ENCODE measurements around the gene ANKMY1.

GRCh38 chr2:240556553-240557100 lies 1.2 kb downstream of the ANKMY1 start:
- TF ChIP-seq, protein P1, sequence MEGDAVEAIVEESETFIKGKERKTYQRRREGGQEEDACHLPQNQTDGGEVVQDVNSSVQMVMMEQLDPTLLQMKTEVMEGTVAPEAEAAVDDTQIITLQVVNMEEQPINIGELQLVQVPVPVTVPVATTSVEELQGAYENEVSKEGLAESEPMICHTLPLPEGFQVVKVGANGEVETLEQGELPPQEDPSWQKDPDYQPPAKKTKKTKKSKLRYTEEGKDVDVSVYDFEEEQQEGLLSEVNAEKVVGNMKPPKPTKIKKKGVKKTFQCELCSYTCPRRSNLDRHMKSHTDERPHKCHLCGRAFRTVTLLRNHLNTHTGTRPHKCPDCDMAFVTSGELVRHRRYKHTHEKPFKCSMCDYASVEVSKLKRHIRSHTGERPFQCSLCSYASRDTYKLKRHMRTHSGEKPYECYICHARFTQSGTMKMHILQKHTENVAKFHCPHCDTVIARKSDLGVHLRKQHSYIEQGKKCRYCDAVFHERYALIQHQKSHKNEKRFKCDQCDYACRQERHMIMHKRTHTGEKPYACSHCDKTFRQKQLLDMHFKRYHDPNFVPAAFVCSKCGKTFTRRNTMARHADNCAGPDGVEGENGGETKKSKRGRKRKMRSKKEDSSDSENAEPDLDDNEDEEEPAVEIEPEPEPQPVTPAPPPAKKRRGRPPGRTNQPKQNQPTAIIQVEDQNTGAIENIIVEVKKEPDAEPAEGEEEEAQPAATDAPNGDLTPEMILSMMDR (conservative IDR thresholded peaks at IDR 0.05; ENCODE audit: low read length): peak; percentile 76
- no peak for TF ChIP-seq EZH2phosphoT487 (IDR thresholded peaks at IDR 0.05; ENCODE audit: borderline replicate concordance)
